NCI-H510A (cell line): Measurements from ENCODE around the gene IFT22.
"Not testable (repeated sequence)": the region's sequence is repeated elsewhere in the genome, so short reads cannot be mapped to it uniquely, and the experiment has no call there.

ENCODE experiments used
- DNase-seq: peaks from one replicate; lab custom pipeline; 2025; lab: John Stamatoyannopoulos, UW

The IFT22 gene

DNA sequence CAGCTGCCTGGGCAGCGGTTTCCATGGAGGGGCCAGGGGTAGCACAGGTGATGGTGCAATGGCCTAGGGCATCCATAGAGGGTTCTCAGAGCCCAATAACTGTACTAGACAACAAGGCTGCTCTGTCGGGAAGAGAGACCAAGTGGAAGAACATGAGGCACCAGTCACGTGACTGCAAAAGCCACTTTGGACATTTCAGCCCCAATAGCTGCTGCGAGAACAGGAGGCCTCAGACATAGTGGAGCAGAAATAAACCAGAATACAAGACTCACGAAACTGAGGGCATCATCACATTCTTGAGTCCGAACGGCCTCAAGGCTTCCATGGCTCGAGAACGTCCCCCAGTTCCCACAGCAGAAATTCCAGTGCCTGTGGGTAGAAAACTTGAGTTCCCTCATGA is 44.5 kb downstream of the IFT22 start:
- no peak for DNase-seq

DNA sequence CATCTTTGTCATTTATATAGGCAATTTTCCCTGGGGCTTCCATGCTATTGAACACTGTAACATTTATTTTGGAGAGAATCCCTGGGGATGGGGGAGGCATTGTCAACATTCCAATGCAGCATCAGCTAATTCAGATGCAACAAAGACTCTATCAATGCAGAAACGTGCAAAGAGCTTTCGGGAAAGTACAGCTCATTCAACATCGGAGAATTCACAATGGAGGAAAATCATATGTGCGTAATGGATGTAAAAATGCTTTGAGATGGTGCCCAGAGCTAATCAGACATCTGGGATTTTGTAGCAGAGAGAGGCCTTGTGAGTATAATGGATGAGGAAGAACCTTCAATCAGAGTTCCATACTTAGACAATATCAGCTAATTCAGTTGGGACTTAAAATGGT is 48.4 kb downstream of the IFT22 start:
- DNase-seq: no peak

DNA sequence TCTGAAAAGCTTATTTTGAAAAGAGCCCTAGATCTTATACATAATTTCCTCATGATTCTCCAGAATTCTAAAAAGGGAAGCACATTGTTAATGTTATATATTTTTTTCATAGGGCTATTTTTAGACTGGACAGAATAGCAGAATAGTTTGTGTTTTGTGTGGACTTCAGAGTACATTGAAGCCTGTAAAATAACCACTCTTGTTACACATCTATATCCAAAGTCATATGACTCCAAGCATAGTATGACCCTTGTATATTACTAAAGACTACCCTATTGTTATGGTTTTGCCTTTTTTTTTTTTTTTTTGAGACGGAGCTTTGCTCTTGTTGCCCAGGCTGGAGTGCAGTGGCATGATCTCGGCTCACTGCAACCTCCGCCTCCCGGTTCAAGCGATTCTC is 50.6 kb downstream of the IFT22 start:
- DNase-seq: no peak

DNA sequence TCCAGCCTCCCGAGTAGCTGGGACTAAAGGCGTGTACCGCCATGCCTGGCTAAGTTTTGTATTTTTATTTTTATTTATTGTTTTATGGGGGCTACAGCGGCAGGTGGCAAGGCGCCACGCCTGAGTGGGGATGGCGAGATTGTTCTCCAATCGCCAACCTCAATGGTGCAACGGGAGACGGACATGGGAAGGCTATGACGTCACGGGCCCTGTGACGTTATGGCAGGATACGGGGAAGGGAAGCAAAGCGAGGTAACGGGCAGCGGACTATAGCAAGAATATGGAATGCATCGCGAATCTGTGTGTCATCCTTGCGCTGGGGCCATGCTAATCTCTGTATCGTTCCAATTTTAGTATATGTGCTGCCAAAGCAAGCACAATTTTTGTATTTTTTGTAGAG is 51.9 kb downstream of the IFT22 start:
- no peak for DNase-seq

DNA sequence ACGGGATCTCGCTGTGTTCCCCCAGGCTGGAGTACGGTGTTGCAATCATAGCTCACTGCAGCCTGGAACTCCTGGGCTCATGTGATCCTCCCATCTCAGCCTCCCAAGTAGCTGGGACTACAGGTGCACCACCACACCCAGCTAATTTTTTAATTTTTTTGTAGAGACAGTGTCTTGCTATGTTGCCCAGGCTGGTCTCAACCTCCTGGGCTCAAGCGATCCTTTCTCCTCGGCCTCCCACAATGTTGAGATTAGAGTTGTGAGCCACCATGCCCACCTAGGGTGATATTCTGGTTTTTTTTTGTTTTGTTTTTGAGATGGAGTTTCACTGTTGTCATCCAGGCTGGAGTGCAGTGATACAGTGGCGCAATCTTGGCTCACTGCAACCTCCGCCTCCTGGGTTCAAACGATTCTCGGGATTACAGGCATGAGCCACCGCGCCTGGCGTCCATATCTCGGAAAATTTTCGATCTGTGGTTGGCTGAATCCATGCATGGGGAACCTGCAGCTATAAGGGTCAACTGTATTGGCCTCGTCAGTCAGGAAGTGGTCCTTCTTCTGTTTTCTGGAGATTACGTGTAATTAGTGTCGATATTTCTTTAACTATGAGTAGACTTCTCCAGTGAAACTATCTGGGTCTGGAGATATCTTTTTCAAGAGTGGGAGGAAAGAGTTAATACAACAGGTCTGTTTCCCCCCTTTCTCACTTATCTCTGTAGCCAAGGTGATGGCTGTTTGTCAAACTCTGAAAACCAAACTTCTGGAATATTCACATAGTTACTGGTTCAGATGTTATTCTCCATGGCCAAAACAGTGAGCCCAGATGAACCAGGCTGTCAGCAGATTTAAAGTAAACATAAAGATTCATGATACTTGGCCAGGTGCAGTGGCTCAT is 55.7 kb downstream of the IFT22 start:
- DNase-seq: no peak

DNA sequence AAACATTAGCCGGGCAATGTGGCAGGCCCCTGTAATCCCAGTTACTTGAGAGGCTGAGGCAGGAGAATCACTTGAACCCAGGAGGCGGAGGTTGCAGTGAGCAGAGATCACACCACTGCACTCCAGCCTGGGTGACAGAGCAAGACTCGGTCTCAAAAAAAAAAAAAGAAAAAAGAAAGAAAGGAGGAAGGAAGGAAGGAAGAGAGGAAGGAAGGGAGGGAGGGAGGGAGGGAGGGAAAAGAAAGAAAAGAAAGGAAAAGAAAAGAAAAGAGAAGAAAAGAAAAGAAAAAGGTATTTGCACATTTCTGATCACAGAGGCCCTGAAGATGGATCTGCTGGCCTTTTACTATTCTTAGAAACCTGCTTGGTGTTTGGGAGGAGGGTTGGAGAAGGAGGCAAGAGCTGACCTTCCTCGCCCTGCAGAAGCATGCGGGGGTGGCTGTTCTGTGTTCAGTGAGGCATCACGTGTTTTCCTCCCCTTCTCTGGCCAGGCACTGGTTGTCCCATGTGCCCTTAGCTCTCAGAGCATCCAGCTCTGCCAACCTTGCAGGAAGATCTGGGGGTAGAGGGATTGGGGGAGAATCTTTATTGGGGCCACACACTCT is 57.4 kb downstream of the IFT22 start:
- DNase-seq: not testable (repeated sequence)
